OCI-LY7 (cell line): ENCODE measurements around the gene GRIA4. TPM values are rescaled to one million over a fixed set of nuclear protein-coding genes. Genes with fewer than 3 reads are reported as not detected.

Experiments used
- BruUV-seq: library from RNA; stranded (reverse); fragments of 400-500 nt; replicated peaks from 2 replicates; lab custom pipeline; 2021; lab: Mats Ljungman, UMichigan
- CTCF ChIA-PET: fragments of 300-600 bp; sonication (Branson Sonifier 250); formaldehyde crosslinking; loops from one replicate; lab custom pipeline; 2022; ENCODE audit warnings: antibody characterized with exemption; ENCODE audit not compliant: unreplicated experiment; lab: Charles Lee
- POLR2A ChIA-PET: fragments of 300-600 bp; sonication (Branson Sonifier 250); formaldehyde crosslinking; loops from one replicate; lab custom pipeline; 2022; ENCODE audit warnings: antibody characterized with exemption; lab: Charles Lee
- DNase-seq: peaks from one replicate; pipeline ENCODE4 v3.0.0-alpha.2; 2015; ENCODE audit warnings: low spot score
- H2AFZ ChIP-seq: fragments of 200-600 bp; sonication (generic), shearing (Covaris generic); 2 replicates; pipeline ENCODE4 v1.6.1; 2014; ENCODE audit warnings: mild to moderate bottlenecking, antibody characterized with exemption, low read length, moderate library complexity
- H3K27ac ChIP-seq: fragments of 200-600 bp; sonication (generic); 2 replicates; pipeline ENCODE4 v1.5.1; 2014; ENCODE audit warnings: mixed run types, low read depth, mild to moderate bottlenecking, moderate library complexity, low read length, inconsistent platforms; ENCODE audit not compliant: poor library complexity, severe bottlenecking
- H3K36me3 ChIP-seq: fragments of 200-600 bp; sonication (generic); 2 replicates; pipeline ENCODE4 v1.6.1; 2014; ENCODE audit warnings: mild to moderate bottlenecking, antibody characterized with exemption, low read length, moderate library complexity, mixed read lengths; ENCODE audit not compliant: insufficient read depth
- H3K4me1 ChIP-seq: fragments of 200-600 bp; sonication (generic); 2 replicates; pipeline ENCODE4 v1.5.1; 2014; ENCODE audit warnings: mild to moderate bottlenecking, low read length; ENCODE audit not compliant: insufficient read depth, poor library complexity, severe bottlenecking
- H3K4me2 ChIP-seq: fragments of 200-600 bp; sonication (generic); 2 replicates; pipeline ENCODE4 v1.6.1; 2014; ENCODE audit warnings: mild to moderate bottlenecking, low read length
- H3K4me3 ChIP-seq: fragments of 200-600 bp; sonication (generic); 2 replicates; pipeline ENCODE4 v1.5.1; 2014; ENCODE audit warnings: mild to moderate bottlenecking, low read depth, low read length; ENCODE audit not compliant: poor library complexity, severe bottlenecking
- H3K79me2 ChIP-seq: fragments of 200-600 bp; sonication (generic); 2 replicates; pipeline ENCODE4 v1.6.1; 2016; ENCODE audit warnings: low read depth, mild to moderate bottlenecking, low read length, moderate library complexity, mixed read lengths; ENCODE audit not compliant: insufficient read depth
- H3K9me2 ChIP-seq: fragments of 200-600 bp; sonication (generic); 2 replicates; pipeline ENCODE4 v1.6.1; 2016; ENCODE audit warnings: mild to moderate bottlenecking, low read length, mixed read lengths; ENCODE audit not compliant: insufficient read depth
- H3K9me3 ChIP-seq: fragments of 200-600 bp; sonication (generic); 2 replicates; pipeline ENCODE4 v1.6.1; 2014; ENCODE audit warnings: mild to moderate bottlenecking, mixed run types, low read length, mixed read lengths
- H4K20me1 ChIP-seq: fragments of 200-600 bp; sonication (generic); 2 replicates; pipeline ENCODE4 v1.6.1; 2014; ENCODE audit warnings: mild to moderate bottlenecking, antibody characterized with exemption, low read length, moderate library complexity, mixed read lengths; ENCODE audit not compliant: insufficient read depth
- CTCF ChIP-seq: fragments of 200-600 bp; sonication (generic); conservative IDR thresholded peaks from 2 replicates; pipeline ENCODE4 v1.5.1; 2014; ENCODE audit warnings: mild to moderate bottlenecking, antibody characterized with exemption, low read length, moderate library complexity, mixed read lengths
- EZH2phosphoT487 ChIP-seq: fragments of 200-600 bp; sonication (generic); IDR thresholded peaks from 2 replicates; pipeline ENCODE4 v1.6.1; 2018; ENCODE audit warnings: low read depth, borderline replicate concordance, mild to moderate bottlenecking, mixed run types, antibody characterized with exemption, low read length, moderate library complexity, mixed read lengths
- intact Hi-C: fragments of 100-400 bp; cut with micrococcal nuclease; formaldehyde crosslinking; loops from one replicate; pipeline ENCODE4 v1.10.0; 2022; ENCODE audit not compliant: unreplicated experiment
- total RNA-seq, 2 experiments: library from RNA; depleted of rRNA in 1 of 2; stranded (reverse); fragments of >200 nt in 1 of 2; shearing (Covaris generic) in 1 of 2; gene quantifications; 2 replicates each; pipeline ENCODE4 v1.2.3, GENCODE V29; 2014 to 2022

GRIA4 gene
- total RNA-seq, 2 experiments from 2014 or later: not detected

GRCh38 chr11:105723269-105723668 is 113.4 kb downstream of the GRIA4 start:
- CTCF ChIA-PET: no interaction called here

GRCh38 chr11:105732611-105733010 is 122.7 kb downstream of the GRIA4 start:
- Histone ChIP-seq H3K4me3 (no peak overlapping the region), H3K4me2 (no peak overlapping the region), H3K4me1 (no peaks in the 10 kb centered on the region), H4K20me1 (no peaks in the 10 kb centered on the region), H3K9me3 (no peaks in the 10 kb centered on the region), H3K36me3 (no peaks in the 10 kb centered on the region), H3K79me2 (no peaks in the 10 kb centered on the region), H3K27ac (no peak overlapping the region), H3K9me2 (no peaks in the 10 kb centered on the region), H2AFZ (no peak overlapping the region)
- ChIA-PET POLR2A (no interaction called here), CTCF (no interaction called here)
- BruUV-seq: no TSS peak
- DNase-seq: no peak
- intact Hi-C loops: no loop called here
- TF ChIP-seq EZH2phosphoT487 (no peak), CTCF (no peak)

More at GRCh38 chr11:105723269-105723668, 113.4 kb downstream of the GRIA4 start:
- Histone ChIP-seq H3K9me3 (no peaks in the 10 kb centered on the region), H3K27ac (no peak overlapping the region), H2AFZ (no peak overlapping the region), H3K4me2 (no peak overlapping the region), H3K4me1 (no peaks in the 10 kb centered on the region), H3K79me2 (no peaks in the 10 kb centered on the region), H4K20me1 (no peaks in the 10 kb centered on the region), H3K9me2 (no peaks in the 10 kb centered on the region), H3K4me3 (no peak overlapping the region), H3K36me3 (no peaks in the 10 kb centered on the region)
- no peak for DNase-seq
- POLR2A ChIA-PET: no interaction called here
- no peak for TF ChIP-seq CTCF
- TF ChIP-seq EZH2phosphoT487: no peak
- intact Hi-C loops: no loop called here
- BruUV-seq: no TSS peak

- H3K4me3 ChIP-seq: no peak overlapping the region
- H3K4me2 ChIP-seq: no peak overlapping the region
- TF ChIP-seq EZH2phosphoT487 (no peak), CTCF (no peak)
- ChIA-PET CTCF (no interaction called here), POLR2A (no interaction called here)
- no peaks in the 10 kb centered on the region for H3K79me2 ChIP-seq
- H3K4me1 ChIP-seq: no peaks in the 10 kb centered on the region
- no peaks in the 10 kb centered on the region for H4K20me1 ChIP-seq
- no peaks in the 10 kb centered on the region for H3K9me3 ChIP-seq
- H2AFZ ChIP-seq: no peak overlapping the region
- H3K9me2 ChIP-seq: no peaks in the 10 kb centered on the region
- no TSS peak for BruUV-seq
- intact Hi-C loops: no loop called here
- H3K36me3 ChIP-seq: no peaks in the 10 kb centered on the region
- DNase-seq: no peak
- no peak overlapping the region for H3K27ac ChIP-seq
Measured at GRCh38 chr11:105734426-105734825, 124.6 kb downstream of the GRIA4 start.
